ENCODE data around the gene RAP1A. TPM values are rescaled to one million over a fixed set of nuclear protein-coding genes. Genes with fewer than 3 reads are reported as not detected.

The RAP1A gene
- polyA plus RNA-seq, 1 donor (not counting 4 experiments of a cell fraction or from before 2014, with no cell fraction given), result 70.3 TPM

DNA sequence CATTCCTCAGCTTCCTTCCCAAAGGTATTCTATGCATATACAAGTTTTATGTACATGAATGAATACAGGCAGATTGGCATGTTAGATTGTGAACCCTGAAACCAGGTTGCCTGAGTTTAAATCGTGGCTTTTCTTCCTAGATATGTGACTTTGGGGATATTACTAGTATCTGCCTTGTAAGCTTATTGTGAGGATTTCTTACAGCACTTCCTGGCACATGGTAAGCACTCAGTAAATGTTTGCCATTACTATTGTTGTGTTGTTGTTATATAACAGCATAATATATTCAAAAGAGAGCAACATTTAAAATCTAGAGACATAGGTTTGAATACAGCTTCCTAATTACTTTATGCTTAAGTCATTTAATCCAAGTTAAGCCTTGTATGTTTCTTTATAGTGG lies 45.1 kb downstream of the RAP1A start:
- DNase-seq (ENCODE audit: low read depth, low spot score) (no peak), FAIRE-seq (no peak)
- Histone ChIP-seq H3K4me2 (ENCODE audit: control insufficient read depth, extremely low read depth, insufficient read depth, low read depth, low read length) (no peak overlapping the region), H3K79me2 (ENCODE audit: control insufficient read depth, insufficient read depth, low read length) (peaks cover 33% of the 10 kb centered on the region), H4K20me1 (ENCODE audit: control insufficient read depth, extremely low read depth, insufficient read depth, low read length) (peaks cover 3% of the 10 kb centered on the region), H3K9me1 (ENCODE audit: control insufficient read depth, extremely low read depth, insufficient read depth, low read length) (no peaks in the 10 kb centered on the region), H3K36me3 (ENCODE audit: control insufficient read depth in 2 of 2, extremely low read depth in 1 of 2, insufficient read depth in 2 of 2, low read length in 2 of 2) (peaks cover 0 to 2% of the 10 kb centered on the region in 2 experiments), H3K27me3 (ENCODE audit: control insufficient read depth, extremely low read depth, insufficient read depth, low read length) (no peaks in the 10 kb centered on the region), H3K9ac (ENCODE audit: control insufficient read depth, extremely low read depth, insufficient read depth, low read length) (no peak overlapping the region), H2AFZ (ENCODE audit: control insufficient read depth, low read length) (no peak overlapping the region), H3K4me1 (ENCODE audit: control insufficient read depth, extremely low read depth, insufficient read depth, low read length) (no peaks in the 10 kb centered on the region), H3K4me3 (ENCODE audit: control insufficient read depth in 2 of 3, extremely low read depth in 1 of 3, insufficient read depth in 2 of 3, low read depth in 1 of 3, low read length in 3 of 3) (no peak overlapping the region), H3K9me3 (ENCODE audit: control insufficient read depth, low read depth, low read length) (no peaks in the 10 kb centered on the region), H3K27ac (ENCODE audit: control insufficient read depth, insufficient read depth, low read length) (no peak overlapping the region)
- TF ChIP-seq, protein P1, sequence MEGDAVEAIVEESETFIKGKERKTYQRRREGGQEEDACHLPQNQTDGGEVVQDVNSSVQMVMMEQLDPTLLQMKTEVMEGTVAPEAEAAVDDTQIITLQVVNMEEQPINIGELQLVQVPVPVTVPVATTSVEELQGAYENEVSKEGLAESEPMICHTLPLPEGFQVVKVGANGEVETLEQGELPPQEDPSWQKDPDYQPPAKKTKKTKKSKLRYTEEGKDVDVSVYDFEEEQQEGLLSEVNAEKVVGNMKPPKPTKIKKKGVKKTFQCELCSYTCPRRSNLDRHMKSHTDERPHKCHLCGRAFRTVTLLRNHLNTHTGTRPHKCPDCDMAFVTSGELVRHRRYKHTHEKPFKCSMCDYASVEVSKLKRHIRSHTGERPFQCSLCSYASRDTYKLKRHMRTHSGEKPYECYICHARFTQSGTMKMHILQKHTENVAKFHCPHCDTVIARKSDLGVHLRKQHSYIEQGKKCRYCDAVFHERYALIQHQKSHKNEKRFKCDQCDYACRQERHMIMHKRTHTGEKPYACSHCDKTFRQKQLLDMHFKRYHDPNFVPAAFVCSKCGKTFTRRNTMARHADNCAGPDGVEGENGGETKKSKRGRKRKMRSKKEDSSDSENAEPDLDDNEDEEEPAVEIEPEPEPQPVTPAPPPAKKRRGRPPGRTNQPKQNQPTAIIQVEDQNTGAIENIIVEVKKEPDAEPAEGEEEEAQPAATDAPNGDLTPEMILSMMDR (optimal IDR thresholded peaks at IDR 0.05 in 1 of 3, IDR thresholded peaks at IDR 0.05 in 1 of 3, conservative IDR thresholded peaks at IDR 0.05 in 1 of 3; ENCODE audit: extremely low read depth in 1 of 3, insufficient read depth in 2 of 3, low read length in 3 of 3), result no peak
- no peak for TF ChIP-seq EZH2 (IDR thresholded peaks at IDR 0.05; ENCODE audit: low read length)
- dilution Hi-C loops (cut with MboI; ENCODE audit: extremely low pct_ligation_motif_present, low sequenced_read_pairs), result no loop called here

DNA sequence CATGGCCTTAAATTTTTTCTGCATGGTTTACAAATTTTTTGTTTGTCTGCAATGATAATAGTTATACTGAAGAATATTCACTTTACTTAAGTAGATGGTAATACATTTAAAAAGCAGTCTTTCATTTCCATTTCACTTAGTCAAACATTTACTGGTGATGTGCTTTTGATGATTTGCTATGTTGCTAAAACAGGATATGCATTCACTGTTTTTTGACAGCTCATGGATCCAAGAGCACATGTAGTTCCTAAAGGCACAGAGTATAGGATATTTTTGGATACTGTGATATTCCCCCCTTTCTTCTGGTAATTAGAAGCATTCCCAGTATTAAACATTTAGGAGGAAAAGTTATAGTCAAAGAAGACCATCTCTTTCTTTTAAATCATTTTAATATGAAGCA lies 45.9 kb downstream of the RAP1A start:
- H3K4me3 ChIP-seq (ENCODE audit: control insufficient read depth in 2 of 3, extremely low read depth in 1 of 3, insufficient read depth in 2 of 3, low read depth in 1 of 3, low read length in 3 of 3), result no peak overlapping the region
- H2AFZ ChIP-seq (ENCODE audit: control insufficient read depth, low read length), result no peak overlapping the region
- no peaks in the 10 kb centered on the region for H3K9me1 ChIP-seq (ENCODE audit: control insufficient read depth, extremely low read depth, insufficient read depth, low read length)
- no peaks in the 10 kb centered on the region for H3K27me3 ChIP-seq (ENCODE audit: control insufficient read depth, extremely low read depth, insufficient read depth, low read length)
- dilution Hi-C loops (cut with MboI; ENCODE audit: extremely low pct_ligation_motif_present, low sequenced_read_pairs), result no loop called here
- TF ChIP-seq, protein P1 (optimal IDR thresholded peaks at IDR 0.05 in 1 of 3, IDR thresholded peaks at IDR 0.05 in 1 of 3, conservative IDR thresholded peaks at IDR 0.05 in 1 of 3; ENCODE audit: extremely low read depth in 1 of 3, insufficient read depth in 2 of 3, low read length in 3 of 3), result no peak
- no peak for TF ChIP-seq EZH2 (IDR thresholded peaks at IDR 0.05; ENCODE audit: low read length)
- no peak for DNase-seq (ENCODE audit: low read depth, low spot score)
- H3K79me2 ChIP-seq (ENCODE audit: control insufficient read depth, insufficient read depth, low read length), result peaks cover 30% of the 10 kb centered on the region
- no peak overlapping the region for H3K27ac ChIP-seq (ENCODE audit: control insufficient read depth, insufficient read depth, low read length)
- H3K9me3 ChIP-seq (ENCODE audit: control insufficient read depth, low read depth, low read length), result no peaks in the 10 kb centered on the region
- H3K4me2 ChIP-seq (ENCODE audit: control insufficient read depth, extremely low read depth, insufficient read depth, low read depth, low read length), result no peak overlapping the region
- no peak overlapping the region for H3K9ac ChIP-seq (ENCODE audit: control insufficient read depth, extremely low read depth, insufficient read depth, low read length)
- peaks cover 3% of the 10 kb centered on the region for H4K20me1 ChIP-seq (ENCODE audit: control insufficient read depth, extremely low read depth, insufficient read depth, low read length)
- H3K4me1 ChIP-seq (ENCODE audit: control insufficient read depth, extremely low read depth, insufficient read depth, low read length), result no peaks in the 10 kb centered on the region
- FAIRE-seq, result no peak
- peaks cover 0 to 2% of the 10 kb centered on the region in 2 experiments for H3K36me3 ChIP-seq (ENCODE audit: control insufficient read depth in 2 of 2, extremely low read depth in 1 of 2, insufficient read depth in 2 of 2, low read length in 2 of 2)
